H9 (cell line): ENCODE results near the gene ODF4. TPM values are rescaled to one million over a fixed set of nuclear protein-coding genes. Genes with fewer than 3 reads are reported as not detected.

ENCODE experiments used
- DNase-seq: peaks from one replicate; pipeline ENCODE4 v3.0.0-alpha.2; 2017
- H2AFZ ChIP-seq: one replicate; pipeline ENCODE4 v1.6.1; 2013; ENCODE audit warnings: mild to moderate bottlenecking, low read length, control low read depth, moderate library complexity
- H2AK5ac ChIP-seq: 2 replicates; pipeline ENCODE4 v1.6.1; 2013; ENCODE audit warnings: low read length, control low read depth, mixed read lengths; ENCODE audit not compliant: insufficient read length
- H2BK120ac ChIP-seq: one replicate; pipeline ENCODE4 v1.6.1; 2013; ENCODE audit warnings: low read depth, mild to moderate bottlenecking, low read length, control low read depth, inconsistent platforms; ENCODE audit not compliant: poor library complexity, severe bottlenecking
- H2BK12ac ChIP-seq: 2 replicates; pipeline ENCODE4 v1.6.1; 2013; ENCODE audit warnings: low read length, control low read depth, mixed read lengths, low read depth; ENCODE audit not compliant: insufficient read length
- H2BK15ac ChIP-seq: 2 replicates; pipeline ENCODE4 v1.6.1; 2013; ENCODE audit warnings: low read depth, low read length, control low read depth
- H2BK20ac ChIP-seq: one replicate; pipeline ENCODE4 v1.6.1; 2013; ENCODE audit warnings: low read depth, mild to moderate bottlenecking, low read length, control low read depth, inconsistent platforms; ENCODE audit not compliant: poor library complexity, severe bottlenecking
- H2BK5ac ChIP-seq: 2 replicates; pipeline ENCODE4 v1.6.1; 2013; ENCODE audit warnings: low read length, control low read depth, mixed read lengths; ENCODE audit not compliant: insufficient read length
- H3K14ac ChIP-seq: 2 replicates; pipeline ENCODE4 v1.6.1; 2013; ENCODE audit warnings: low read length, control low read depth; ENCODE audit not compliant: insufficient read depth
- H3K18ac ChIP-seq: 2 replicates; pipeline ENCODE4 v1.6.1; 2013; ENCODE audit warnings: low read depth, mild to moderate bottlenecking, mixed read lengths, low read length, control low read depth; ENCODE audit not compliant: insufficient read length
- H3K23ac ChIP-seq: 2 replicates; pipeline ENCODE4 v1.6.1; 2013; ENCODE audit warnings: low read length, control low read depth, mixed read lengths, low read depth; ENCODE audit not compliant: insufficient read length
- H3K23me2 ChIP-seq: 2 replicates; pipeline ENCODE4 v1.6.1; 2013; ENCODE audit warnings: low read depth, mild to moderate bottlenecking, mixed read lengths, low read length, control low read depth; ENCODE audit not compliant: insufficient read length, poor library complexity, severe bottlenecking
- H3K27ac ChIP-seq: 2 replicates; pipeline ENCODE4 v1.5.1; 2013; ENCODE audit warnings: low read length, control low read depth, mixed read lengths, low read depth; ENCODE audit not compliant: insufficient read length
- H3K27me3 ChIP-seq: 2 replicates; pipeline ENCODE4 v1.6.1; 2013; ENCODE audit warnings: low read length, control low read depth, inconsistent platforms; ENCODE audit not compliant: insufficient read depth
- H3K4ac ChIP-seq: 2 replicates; pipeline ENCODE4 v1.6.1; 2013; ENCODE audit warnings: low read depth, mild to moderate bottlenecking, control low read depth, inconsistent platforms, low read length, moderate library complexity
- H3K4me1 ChIP-seq: 2 replicates; pipeline ENCODE4 v1.6.1; 2013; ENCODE audit warnings: low read length, control low read depth, inconsistent platforms; ENCODE audit not compliant: insufficient read depth
- H3K4me2 ChIP-seq: 2 replicates; pipeline ENCODE4 v1.6.1; 2013; ENCODE audit warnings: low read length, control low read depth, mixed read lengths; ENCODE audit not compliant: insufficient read length, insufficient read depth
- H3K56ac ChIP-seq: 2 replicates; pipeline ENCODE4 v1.6.1; 2013; ENCODE audit warnings: low read depth, mild to moderate bottlenecking, mixed read lengths, low read length, control low read depth; ENCODE audit not compliant: insufficient read length
- H3K79me1 ChIP-seq: 2 replicates; pipeline ENCODE4 v1.6.1; 2013; ENCODE audit warnings: low read depth, mild to moderate bottlenecking, moderate library complexity, low read length, control low read depth, inconsistent platforms; ENCODE audit not compliant: insufficient read depth, poor library complexity, severe bottlenecking
- H3K79me2 ChIP-seq: 2 replicates; pipeline ENCODE4 v1.6.1; 2013; ENCODE audit warnings: low read length, control low read depth, inconsistent platforms; ENCODE audit not compliant: insufficient read depth
- H3K9ac ChIP-seq: 2 replicates; pipeline ENCODE4 v1.6.1; 2013; ENCODE audit warnings: low read length, control low read depth, mixed read lengths; ENCODE audit not compliant: insufficient read length; ENCODE audit errors: extremely low read depth
- H3K9me3 ChIP-seq: one replicate; pipeline ENCODE4 v1.6.1; 2013; ENCODE audit warnings: low read depth, low read length, inconsistent platforms; ENCODE audit not compliant: control insufficient read depth
- H3T11ph ChIP-seq: one replicate; pipeline ENCODE4 v1.6.1; 2013; ENCODE audit warnings: mild to moderate bottlenecking, low read length, control low read depth, inconsistent platforms
- H4K20me1 ChIP-seq: one replicate; pipeline ENCODE4 v1.6.1; 2013; ENCODE audit not compliant: control insufficient read depth, insufficient read length, insufficient read depth
- H4K5ac ChIP-seq: 2 replicates; pipeline ENCODE4 v1.6.1; 2013; ENCODE audit warnings: low read depth, mild to moderate bottlenecking, mixed read lengths, low read length, control low read depth; ENCODE audit not compliant: insufficient read length
- H4K8ac ChIP-seq: replicated peaks from 2 replicates; pipeline ENCODE4 v1.6.1; 2013; ENCODE audit warnings: low read length, control low read depth, mixed read lengths, low read depth; ENCODE audit not compliant: insufficient read length
- H4K91ac ChIP-seq: 2 replicates; pipeline ENCODE4 v1.6.1; 2013; ENCODE audit warnings: low read depth, mild to moderate bottlenecking, moderate library complexity, mixed read lengths, low read length, control low read depth; ENCODE audit not compliant: insufficient read length
- H3K27ac Mint-ChIP-seq, 3 experiments: 2 replicates in 2 of 3; 3 replicates in 1 of 3; pipeline ENCODE4 v1.8.0; 2020 to 2021; ENCODE audit warnings: mixed read lengths in 3 of 3, mild to moderate bottlenecking in 1 of 3, moderate library complexity in 1 of 3
- H3K27me3 Mint-ChIP-seq: 2 replicates; pipeline ENCODE4 v1.8.0; 2021; ENCODE audit warnings: low read depth, mild to moderate bottlenecking, moderate library complexity, mixed read lengths
- H3K36me3 Mint-ChIP-seq, 3 experiments: 2 replicates in 2 of 3; 3 replicates in 1 of 3; pipeline ENCODE4 v1.8.0; 2020 to 2021; ENCODE audit warnings: low read depth in 3 of 3, mixed read lengths in 3 of 3; ENCODE audit not compliant: insufficient read depth in 1 of 3
- H3K4me1 Mint-ChIP-seq, 2 experiments: 2 replicates each; pipeline ENCODE4 v1.8.0; 2020; ENCODE audit warnings: mixed read lengths in 2 of 2
- H3K4me3 Mint-ChIP-seq, 2 experiments: 2 replicates in 1 of 2; 3 replicates in 1 of 2; pipeline ENCODE4 v1.8.0; 2020 to 2021; ENCODE audit warnings: mild to moderate bottlenecking in 2 of 2, mixed read lengths in 2 of 2, moderate library complexity in 1 of 2
- H3K9me3 Mint-ChIP-seq, 2 experiments: 2 replicates in 1 of 2; 3 replicates in 1 of 2; pipeline ENCODE4 v1.8.0; 2020; ENCODE audit warnings: mild to moderate bottlenecking in 2 of 2, mixed read lengths in 2 of 2, moderate library complexity in 1 of 2
- CTCF ChIP-seq: fragments of 200-600 bp; sonication (generic); conservative IDR thresholded peaks from 3 replicates; pipeline ENCODE4 v1.8.0; 2021; ENCODE audit warnings: antibody characterized with exemption, mild to moderate bottlenecking
- WGBS: extraction: QIAGEN DNeasy Blood & Tissue Kit; methylation state at CpG from one replicate; pipeline ENCODE4 v1.1.7; 2013; ENCODE audit warnings: missing lambda C conversion rate, low lambda C conversion rate, mixed read lengths; ENCODE audit not compliant: insufficient read length; ENCODE audit errors: extremely low coverage; 5-methylcytosine and 5-hydroxymethylcytosine counted together
- total RNA-seq: library from RNA; stranded (reverse); gene quantifications from 2 replicates; pipeline ENCODE4 v1.2.1, GENCODE V29; 2021

ODF4 gene
- total RNA-seq, 1 experiment from 2014 or later, result not detected

- Histone ChIP-seq H3K4me2 (no peak overlapping the region), H2BK5ac (no peak overlapping the region), H3K79me2 (no peaks in the 10 kb centered on the region), H3K23me2 (no peaks in the 10 kb centered on the region), H3K56ac (no peak overlapping the region), H3K18ac (no peak overlapping the region), H2BK20ac (no peak overlapping the region), H3K23ac (no peak overlapping the region), H3T11ph (no peak overlapping the region), H4K91ac (no peak overlapping the region), H3K9me3 (no peaks in the 10 kb centered on the region), H2AK5ac (no peak overlapping the region), H4K20me1 (no peaks in the 10 kb centered on the region), H3K4ac (no peak overlapping the region), H3K79me1 (no peaks in the 10 kb centered on the region), H4K8ac (no peak overlapping the region), H2BK120ac (no peak overlapping the region), H4K5ac (no peak overlapping the region), H2BK12ac (no peak overlapping the region), H2BK15ac (no peak overlapping the region), H3K27me3 (no peaks in the 10 kb centered on the region), H3K27ac (peak overlapping the region; percentile 34), H2AFZ (no peak overlapping the region), H3K14ac (no peak overlapping the region), H3K4me1 (peaks cover 16% of the 10 kb centered on the region; the same call in 1 of the 2 replicates), H3K9ac (no peak overlapping the region)
- peak overlapping the region; percentile 0 to 77 (median 46); a peak in 6 of 7 replicates for H3K27ac Mint-ChIP-seq
- peaks cover 0 to 3% of the 10 kb centered on the region in 2 experiments; a peak in 1 of 5 replicates for H3K9me3 Mint-ChIP-seq
- H3K36me3 Mint-ChIP-seq, result no peaks in the 10 kb centered on the region; a peak in 1 of 7 replicates
- peaks cover 18% of the 10 kb centered on the region in 2 experiments for H3K4me1 Mint-ChIP-seq
- H3K4me3 Mint-ChIP-seq, result peak overlapping the region in 1 of 2 experiments; percentile 50; a peak in 2 of 5 replicates
- no CpG with 5 or more reads among the region's 5 CpGs for WGBS
- H3K27me3 Mint-ChIP-seq, result no peaks in the 10 kb centered on the region
- no peak for TF ChIP-seq CTCF
- DNase-seq, result no peak
These were observed 20.1 kb downstream of the ODF4 start for GRCh38 chr17:8359769-8360168.
